B cell (primary cell): Measurements from ENCODE around the gene GPI. TPM values are rescaled to one million over a fixed set of nuclear protein-coding genes. Genes with fewer than 3 reads are reported as not detected.

Experiments
- ATAC-seq: fragments of 200-7000 bp; cut with Tn5 transposase; one replicate; pipeline ENCODE4 v1.10.0; 2021; ENCODE audit warnings: low read depth, mild to moderate bottlenecking, moderate number of reproducible peaks, moderate library complexity
- CTCF ChIA-PET: fragments of 350-600 bp; sonication (Branson Sonifier 250); formaldehyde crosslinking; loops from one replicate; lab custom pipeline; 2021; ENCODE audit warnings: antibody characterized with exemption, inconsistent platforms; lab: Charles Lee
- POLR2A ChIA-PET: fragments of 350-600 bp; sonication (Branson Sonifier 250); formaldehyde crosslinking; loops from one replicate; lab custom pipeline; 2021; ENCODE audit warnings: antibody characterized with exemption; lab: Charles Lee
- DNase-seq: peaks from one replicate; pipeline ENCODE4 v3.0.0; 2013
- H2AFZ ChIP-seq: 2 replicates; pipeline ENCODE4 v1.6.1; 2012; ENCODE audit warnings: mild to moderate bottlenecking, low read depth, low read length; ENCODE audit not compliant: insufficient read depth, poor library complexity, severe bottlenecking
- H3K27ac ChIP-seq, 2 donors: 1 replicate in 1 of 2; 2 replicates in 1 of 2; pipeline ENCODE4 v1.5.1; 2012 to 2013; ENCODE audit warnings: low read length in 2 of 2, mild to moderate bottlenecking in 2 of 2, moderate library complexity in 1 of 2
- H3K27me3 ChIP-seq, 4 experiments: fragments of 200-600 bp in 1 of 4; sonication (generic) in 1 of 4; replicated peaks in 1 of 4; 1 replicate in 2 of 4; 2 replicates in 2 of 4; pipeline versions ENCODE4 v1.6.1 to v1.7.0; 2013 to 2016; ENCODE audit warnings: low read length in 3 of 4, mild to moderate bottlenecking in 2 of 4, mixed read lengths in 1 of 4, moderate library complexity in 1 of 4; ENCODE audit not compliant: insufficient read depth in 4 of 4, control insufficient read depth in 3 of 4; ENCODE audit errors: control extremely low read depth in 1 of 4
- H3K36me3 ChIP-seq, 2 experiments: replicated peaks in 1 of 2; 1 replicate in 1 of 2; 2 replicates in 1 of 2; pipeline versions ENCODE4 v1.6.1 to v1.7.1; 2013; ENCODE audit warnings: low read length in 1 of 2; ENCODE audit not compliant: insufficient read depth in 2 of 2, control insufficient read depth in 1 of 2; ENCODE audit errors: control extremely low read depth in 1 of 2, extremely low read depth in 1 of 2
- H3K4me1 ChIP-seq, 2 donors: fragments of 200-600 bp in 1 of 2; sonication (generic) in 1 of 2; 1 replicate in 1 of 2; 2 replicates in 1 of 2; pipeline versions ENCODE4 v1.5.1 to v1.6.1; 2013 to 2017; ENCODE audit warnings: low read length in 2 of 2; ENCODE audit not compliant: control insufficient read depth in 2 of 2, insufficient read depth in 2 of 2
- H3K4me2 ChIP-seq: replicated peaks from 2 replicates; pipeline ENCODE3; 2012; ENCODE audit warnings: mild to moderate bottlenecking, low read depth, low read length; ENCODE audit not compliant: poor library complexity, severe bottlenecking
- H3K4me3 ChIP-seq, 5 experiments: fragments of 200-600 bp in 1 of 5; sonication (generic) in 1 of 5; 1 replicate in 3 of 5; 2 replicates in 2 of 5; pipeline versions ENCODE4 v1.5.1 to v1.7.0; 2011 to 2016; ENCODE audit warnings: low read length in 4 of 5, mild to moderate bottlenecking in 4 of 5, low read depth in 2 of 5, control low read depth in 1 of 5, moderate library complexity in 1 of 5; ENCODE audit not compliant: insufficient read depth in 1 of 5; ENCODE audit errors: control extremely low read depth in 1 of 5, extremely low read depth in 1 of 5
- H3K79me2 ChIP-seq: fragments of 200-600 bp; sonication (generic); one replicate; pipeline ENCODE4 v1.6.0; 2016; ENCODE audit warnings: low read length; ENCODE audit not compliant: control insufficient read depth, insufficient read depth
- H3K9ac ChIP-seq: fragments of 200-600 bp; sonication (generic); 2 replicates; pipeline ENCODE4 v1.6.1; 2017; ENCODE audit warnings: mild to moderate bottlenecking, low read length, moderate library complexity
- H3K9me3 ChIP-seq, 3 donors: one replicate each; pipeline versions ENCODE4 v1.6.1 to v1.7.1; 2013; ENCODE audit warnings: low read length in 2 of 3; ENCODE audit not compliant: control insufficient read depth in 2 of 3, insufficient read depth in 1 of 3; ENCODE audit errors: control extremely low read depth in 1 of 3
- H4K20me1 ChIP-seq: 2 replicates; pipeline ENCODE4 v1.6.0; 2012; ENCODE audit warnings: mild to moderate bottlenecking, low read length; ENCODE audit not compliant: insufficient read depth, control insufficient read depth, poor library complexity, severe bottlenecking
- H3K27ac Mint-ChIP-seq: one replicate; pipeline ENCODE4 v1.8.0; 2021; ENCODE audit warnings: mixed read lengths
- H3K27me3 Mint-ChIP-seq: one replicate; pipeline ENCODE4 v1.8.0; 2021; ENCODE audit warnings: mixed read lengths
- H3K4me1 Mint-ChIP-seq: one replicate; pipeline ENCODE4 v1.8.0; 2021; ENCODE audit warnings: mixed read lengths
- H3K4me3 Mint-ChIP-seq: one replicate; pipeline ENCODE4 v1.8.0; 2021; ENCODE audit warnings: mixed read lengths
- H3K9me3 Mint-ChIP-seq: one replicate; pipeline ENCODE4 v1.8.0; 2022; ENCODE audit warnings: mixed read lengths; ENCODE audit not compliant: insufficient read depth
- EZH2 ChIP-seq: IDR thresholded peaks from 2 replicates; pipeline ENCODE4 v1.6.1; 2012; ENCODE audit warnings: borderline replicate concordance, low read depth, mild to moderate bottlenecking, moderate library complexity, low read length; ENCODE audit not compliant: insufficient read depth, poor library complexity, severe bottlenecking
- WGBS: methylation state at CpG from one replicate; pipeline ENCODE4 v1.1.5; 2013; ENCODE audit warnings: missing lambda C conversion rate; ENCODE audit not compliant: insufficient coverage; 5-methylcytosine and 5-hydroxymethylcytosine counted together
- intact Hi-C: fragments of 100-400 bp; cut with micrococcal nuclease; formaldehyde crosslinking; loops from one replicate; pipeline ENCODE4 v1.10.0; 2022
- polyA plus RNA-seq: library from polyadenylated mRNA; depleted of rRNA; stranded (reverse); fragments of >200 nt; gene quantifications from 2 replicates; pipeline ENCODE4 v1.2.3, GENCODE V29; 2012
- total RNA-seq, 2 donors: library from RNA; stranded (reverse); fragments of 120-200 nt in 1 of 2; gene quantifications; 1 replicate in 1 of 2; 2 replicates in 1 of 2; pipeline versions ENCODE4 v1.2.3 to v1.2.4, GENCODE V29; 2013 to 2022
- TF ChIP-seq, protein P1 (sequence below): fragments of 200-600 bp; IDR thresholded peaks from one replicate; pipeline ENCODE4 v1.8.0; 2022; ENCODE audit warnings: antibody characterized with exemption, mild to moderate bottlenecking

Gene GPI
- total and polyA plus RNA-seq, 2 donors (not counting 1 experiment from before 2014, with no cell fraction given): 74.5 to 102 TPM

DNA sequence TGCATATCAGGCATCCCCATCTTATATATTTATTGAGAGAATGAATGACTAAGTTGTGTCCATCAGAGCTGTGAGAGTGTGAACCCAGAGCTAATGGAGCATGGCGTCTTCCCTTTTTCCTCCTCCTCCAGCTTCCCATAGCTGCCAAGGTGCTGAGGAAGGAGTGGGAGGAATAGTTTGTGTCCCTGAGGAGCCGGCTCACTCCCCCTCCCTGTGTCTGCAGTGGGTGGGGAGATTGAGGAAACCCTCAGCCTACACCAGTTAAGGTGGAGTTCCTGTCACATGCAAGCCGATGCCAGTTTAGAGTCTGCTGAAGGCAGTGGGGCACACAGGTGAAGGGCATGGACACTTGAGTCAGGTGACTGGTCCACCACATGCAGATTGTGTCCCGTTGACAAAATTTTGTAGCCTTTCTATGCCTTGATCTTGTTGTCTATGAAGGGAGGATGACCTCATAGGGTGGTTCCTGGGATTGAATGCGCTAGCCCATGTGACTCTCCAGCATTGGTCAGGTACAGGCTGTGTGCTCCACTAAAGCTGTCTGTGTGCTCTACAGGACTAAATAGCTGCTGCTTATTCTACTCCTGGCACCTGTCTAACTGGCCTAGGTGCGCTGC is 47.6 kb upstream of the GPI start:
- H3K4me3 Mint-ChIP-seq: peak overlapping the region; percentile 51
- WGBS: 75% methylated on average over 4 of the region's 6 CpGs
- H3K27me3 ChIP-seq: no peaks in the 10 kb centered on the region
- POLR2A ChIA-PET: no interaction called here
- ATAC-seq (peak; percentile 32), DNase-seq (peak; percentile 26)
- no peaks in the 10 kb centered on the region for H3K9me3 ChIP-seq
- peak overlapping the region; percentile 9 to 44 for H3K27ac ChIP-seq
- peaks cover 43 to 54% of the 10 kb centered on the region in 2 donors for H3K4me1 ChIP-seq
- peaks cover 3 to 15% of the 10 kb centered on the region in 2 experiments for H3K36me3 ChIP-seq
- peak overlapping the region; percentile 51 for H3K27ac Mint-ChIP-seq
- no peak overlapping the region for H2AFZ ChIP-seq
- H3K4me2 ChIP-seq: peak overlapping the region; percentile 47
- intact Hi-C loops: loop anchor here (5.0 kb wide), 1 partner anchor 45 kb away; no protein-coding TSS in a partner anchor
- H3K4me3 ChIP-seq: no peak overlapping the region
- peaks cover 2% of the 10 kb centered on the region for H3K9me3 Mint-ChIP-seq
- no peak overlapping the region for H3K9ac ChIP-seq
- peaks cover 49% of the 10 kb centered on the region for H3K79me2 ChIP-seq
- peaks cover 51% of the 10 kb centered on the region for H3K4me1 Mint-ChIP-seq
- CTCF ChIA-PET: interaction anchor here (2.2 kb wide), 1 partner anchor 18 kb away, joined by 7 read pairs; no protein-coding TSS in a partner anchor
- TF ChIP-seq EZH2: no peak
- TF ChIP-seq, protein P1, sequence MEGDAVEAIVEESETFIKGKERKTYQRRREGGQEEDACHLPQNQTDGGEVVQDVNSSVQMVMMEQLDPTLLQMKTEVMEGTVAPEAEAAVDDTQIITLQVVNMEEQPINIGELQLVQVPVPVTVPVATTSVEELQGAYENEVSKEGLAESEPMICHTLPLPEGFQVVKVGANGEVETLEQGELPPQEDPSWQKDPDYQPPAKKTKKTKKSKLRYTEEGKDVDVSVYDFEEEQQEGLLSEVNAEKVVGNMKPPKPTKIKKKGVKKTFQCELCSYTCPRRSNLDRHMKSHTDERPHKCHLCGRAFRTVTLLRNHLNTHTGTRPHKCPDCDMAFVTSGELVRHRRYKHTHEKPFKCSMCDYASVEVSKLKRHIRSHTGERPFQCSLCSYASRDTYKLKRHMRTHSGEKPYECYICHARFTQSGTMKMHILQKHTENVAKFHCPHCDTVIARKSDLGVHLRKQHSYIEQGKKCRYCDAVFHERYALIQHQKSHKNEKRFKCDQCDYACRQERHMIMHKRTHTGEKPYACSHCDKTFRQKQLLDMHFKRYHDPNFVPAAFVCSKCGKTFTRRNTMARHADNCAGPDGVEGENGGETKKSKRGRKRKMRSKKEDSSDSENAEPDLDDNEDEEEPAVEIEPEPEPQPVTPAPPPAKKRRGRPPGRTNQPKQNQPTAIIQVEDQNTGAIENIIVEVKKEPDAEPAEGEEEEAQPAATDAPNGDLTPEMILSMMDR: no peak
- peaks cover 23% of the 10 kb centered on the region for H4K20me1 ChIP-seq
- no peaks in the 10 kb centered on the region for H3K27me3 Mint-ChIP-seq

DNA sequence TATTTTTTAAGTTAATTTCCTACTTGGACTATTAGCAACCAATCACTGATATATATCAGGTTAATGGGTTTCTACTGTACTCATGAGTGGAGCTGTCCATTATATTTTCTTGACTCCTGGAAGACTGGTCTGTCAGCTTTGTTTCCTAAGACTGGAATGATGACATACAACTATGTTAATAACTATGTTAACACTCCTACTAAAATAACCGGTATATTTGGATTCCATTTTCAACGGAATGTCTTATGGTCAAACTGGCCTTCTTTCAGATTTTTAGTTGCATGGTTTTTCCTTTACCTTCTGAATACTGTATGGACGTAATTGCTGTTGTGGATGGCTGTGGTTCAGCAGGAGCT is 45.8 kb upstream of the GPI start:
- POLR2A ChIA-PET: interaction anchor here (0.6 kb wide), 1 partner anchor 87 kb away, joined by 5 read pairs; no protein-coding TSS in a partner anchor
- CTCF ChIA-PET: interaction anchor here (0.6 to 1.3 kb wide), 3 partner anchors 9 to 57 kb away, joined by 3 to 4 read pairs (median 3); no protein-coding TSS in a partner anchor
- H4K20me1 ChIP-seq: peaks cover 23% of the 10 kb centered on the region
- H3K27ac ChIP-seq: no peak overlapping the region
- WGBS: 100% methylated on average over 1 of the region's 3 CpGs
- peaks cover 37 to 41% of the 10 kb centered on the region in 2 donors for H3K4me1 ChIP-seq
- no peak overlapping the region for H2AFZ ChIP-seq
- H3K4me3 ChIP-seq: no peak overlapping the region
- peaks cover 43% of the 10 kb centered on the region for H3K4me1 Mint-ChIP-seq
- H3K79me2 ChIP-seq: peaks cover 43% of the 10 kb centered on the region
- peaks cover 7 to 26% of the 10 kb centered on the region in 2 experiments for H3K36me3 ChIP-seq
- no peaks in the 10 kb centered on the region for H3K9me3 ChIP-seq
- H3K27ac Mint-ChIP-seq: no peak overlapping the region
- intact Hi-C loops: loop anchor here (5.0 kb wide), 1 partner anchor 47 kb away; no protein-coding TSS in a partner anchor
- no peak overlapping the region for H3K4me3 Mint-ChIP-seq
- no peaks in the 10 kb centered on the region for H3K27me3 ChIP-seq
- no peak overlapping the region for H3K4me2 ChIP-seq
- H3K9me3 Mint-ChIP-seq: peaks cover 2% of the 10 kb centered on the region
- ATAC-seq (no peak), DNase-seq (no peak)
- no peak overlapping the region for H3K9ac ChIP-seq
- TF ChIP-seq, protein P1: no peak
- TF ChIP-seq EZH2: no peak
- H3K27me3 Mint-ChIP-seq: no peaks in the 10 kb centered on the region
